GM21367 (cell line): ENCODE data around the gene RIPK4.
"Not testable (repeated sequence)": the region's sequence is repeated elsewhere in the genome, so short reads cannot be mapped to it uniquely, and the experiment has no call there.

Source experiments
- ATAC-seq: cut with Tn5 transposase; IDR thresholded peaks from one replicate; pipeline ENCODE4 v1.9.1; 2021; ENCODE audit not compliant: unreplicated experiment

Gene RIPK4

GRCh38 chr21:41796476-41797080 is 29.7 kb upstream of the RIPK4 start:
- ATAC-seq: no peak

GRCh38 chr21:41795726-41796125 is 28.9 kb upstream of the RIPK4 start:
- ATAC-seq: no peak

GRCh38 chr21:41794600-41794999 is 27.7 kb upstream of the RIPK4 start:
- no peak for ATAC-seq

GRCh38 chr21:41792711-41793110 is 25.9 kb upstream of the RIPK4 start:
- ATAC-seq: no peak

- ATAC-seq: no peak
Observed at GRCh38 chr21:41786509-41786987, 19.7 kb upstream of the RIPK4 start.

- ATAC-seq: not testable (repeated sequence)
Observed at GRCh38 chr21:41785262-41785661, 18.4 kb upstream of the RIPK4 start.

GRCh38 chr21:41784456-41785102 is 17.7 kb upstream of the RIPK4 start:
- no peak for ATAC-seq

GRCh38 chr21:41783476-41784180 is 16.8 kb upstream of the RIPK4 start:
- no peak for ATAC-seq

- no peak for ATAC-seq
Observed at GRCh38 chr21:41781050-41781410, 14.2 kb upstream of the RIPK4 start.

- ATAC-seq: no peak
Observed at GRCh38 chr21:41780337-41781049, 13.6 kb upstream of the RIPK4 start.

- ATAC-seq: no peak
Observed at GRCh38 chr21:41779659-41780058, 12.8 kb upstream of the RIPK4 start.

- no peak for ATAC-seq
Observed at GRCh38 chr21:41778930-41779600, 12.2 kb upstream of the RIPK4 start.

GRCh38 chr21:41777951-41778815 is 11.3 kb upstream of the RIPK4 start:
- ATAC-seq: no peak

GRCh38 chr21:41776778-41777177 is 9.9 kb upstream of the RIPK4 start:
- no peak for ATAC-seq

- no peak for ATAC-seq
Observed at GRCh38 chr21:41775149-41775472, 8.3 kb upstream of the RIPK4 start.

GRCh38 chr21:41774467-41775148 is 7.8 kb upstream of the RIPK4 start:
- no peak for ATAC-seq

- no peak for ATAC-seq
Observed at GRCh38 chr21:41772351-41773080, 5.7 kb upstream of the RIPK4 start.

GRCh38 chr21:41771625-41771945 is 4.7 kb upstream of the RIPK4 start:
- ATAC-seq: no peak
